Measurements from ENCODE around the gene B4GALNT3.
A peak's percentile ranks its signal among the peaks of the same experiment; 100 is the strongest.

Gene B4GALNT3

DNA sequence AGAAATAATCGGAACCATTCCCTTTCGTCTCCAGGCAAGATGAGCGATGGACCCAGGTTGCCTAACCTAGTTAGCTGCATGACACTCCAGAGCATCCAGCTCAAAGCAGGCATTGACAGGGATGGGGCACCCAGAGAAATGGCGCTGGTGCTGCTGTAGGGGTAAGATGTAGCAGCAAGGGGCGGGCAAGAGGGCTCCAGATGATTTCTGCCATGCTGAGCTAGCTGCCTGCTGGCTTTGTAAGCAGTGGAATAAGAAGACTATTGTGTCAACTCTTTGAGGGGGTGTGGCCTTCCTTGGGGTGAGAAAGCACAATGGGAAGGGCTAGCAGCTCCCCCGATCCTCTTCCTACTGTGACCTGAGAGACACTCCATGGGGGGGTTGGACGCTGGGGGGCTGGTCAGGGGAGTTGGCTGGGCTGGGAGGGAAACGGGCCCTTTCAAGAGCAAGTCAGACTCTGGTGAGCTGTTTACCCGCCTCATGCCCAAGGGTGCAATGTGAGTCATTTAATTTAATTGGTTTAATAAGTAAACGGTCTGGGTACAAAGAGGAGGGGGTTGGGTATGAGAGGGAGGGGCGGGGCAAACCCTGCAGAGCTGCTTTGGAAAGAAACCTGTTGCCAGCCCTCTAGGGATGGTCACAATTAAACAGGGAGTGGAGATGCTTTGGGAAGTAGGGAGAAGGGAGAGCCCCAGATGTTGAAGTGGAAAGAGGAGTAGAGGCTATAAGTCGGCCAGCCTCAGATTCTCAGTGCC lies 50.5 kb downstream of the B4GALNT3 start:
- peak; percentile 31 for DNase-seq

DNA sequence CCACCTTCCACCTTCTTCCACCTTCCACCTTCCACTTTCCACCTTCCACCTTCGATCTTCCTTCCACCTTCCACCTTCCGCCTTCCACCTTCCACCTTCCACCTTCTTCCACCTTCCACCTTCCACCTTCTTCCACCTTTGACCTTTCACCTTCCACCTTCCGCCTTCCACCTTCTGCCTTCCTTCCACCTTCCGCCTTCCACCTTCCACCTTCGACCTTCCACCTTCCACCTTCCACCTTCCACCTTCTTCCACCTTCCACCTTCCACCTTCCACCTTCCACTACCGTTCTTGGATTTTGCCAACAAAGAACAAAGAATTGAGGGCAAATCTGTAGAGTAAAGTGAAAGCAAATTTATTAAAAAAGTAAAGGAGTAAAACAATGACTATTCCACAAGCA lies 53.2 kb downstream of the B4GALNT3 start:
- DNase-seq: no peak

- DNase-seq: no peak
Measured at GRCh38 chr12:513446-513845, 53.7 kb downstream of the B4GALNT3 start.

- DNase-seq: no peak
Measured at GRCh38 chr12:517538-517937, 57.8 kb downstream of the B4GALNT3 start.

GRCh38 chr12:520119-520518 lies 60.4 kb downstream of the B4GALNT3 start:
- no peak for DNase-seq

GRCh38 chr12:522692-523378 lies 63.1 kb downstream of the B4GALNT3 start:
- DNase-seq: no peak

GRCh38 chr12:524167-524951 lies 64.6 kb downstream of the B4GALNT3 start:
- DNase-seq: no peak

DNA sequence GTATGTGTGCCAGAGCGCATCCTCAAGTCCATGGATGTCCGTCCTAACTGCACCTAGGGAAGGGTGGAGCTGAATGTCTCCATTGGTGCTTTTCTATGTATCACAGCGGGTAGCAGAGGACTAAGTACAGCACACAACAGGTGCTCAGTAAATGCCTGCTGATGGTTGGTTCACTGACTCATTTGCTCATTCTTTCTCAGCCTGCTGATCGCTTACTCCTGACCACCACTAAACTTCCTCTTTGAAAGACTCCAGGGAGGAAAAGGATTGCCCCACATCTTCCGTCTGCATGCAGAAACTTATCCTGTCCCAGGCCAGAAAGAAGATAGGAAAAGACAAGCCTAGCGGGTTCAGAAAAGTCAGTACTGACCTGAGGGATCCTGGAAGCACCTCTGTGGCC lies 66.3 kb downstream of the B4GALNT3 start:
- DNase-seq: no peak

DNA sequence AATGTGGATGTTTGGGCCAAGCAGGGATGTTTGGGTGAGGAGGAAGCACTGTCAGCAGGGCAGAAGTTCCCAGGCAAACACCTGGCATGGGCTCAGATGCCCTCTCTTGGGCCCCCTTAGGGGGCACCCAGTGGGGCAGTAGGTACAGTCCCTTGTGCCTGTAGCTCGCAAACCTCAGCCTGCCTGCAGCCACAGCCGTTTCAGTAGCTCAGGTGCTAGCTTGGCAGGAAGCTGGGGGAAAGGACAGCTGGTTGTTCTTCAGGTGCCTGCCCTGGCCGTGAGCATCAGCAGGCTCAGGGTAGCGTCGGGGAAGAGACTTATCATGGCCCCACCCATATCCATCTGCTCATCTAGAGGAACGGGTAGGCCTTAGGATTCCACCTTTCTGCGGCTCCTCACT lies 67.5 kb downstream of the B4GALNT3 start:
- no peak for DNase-seq

DNA sequence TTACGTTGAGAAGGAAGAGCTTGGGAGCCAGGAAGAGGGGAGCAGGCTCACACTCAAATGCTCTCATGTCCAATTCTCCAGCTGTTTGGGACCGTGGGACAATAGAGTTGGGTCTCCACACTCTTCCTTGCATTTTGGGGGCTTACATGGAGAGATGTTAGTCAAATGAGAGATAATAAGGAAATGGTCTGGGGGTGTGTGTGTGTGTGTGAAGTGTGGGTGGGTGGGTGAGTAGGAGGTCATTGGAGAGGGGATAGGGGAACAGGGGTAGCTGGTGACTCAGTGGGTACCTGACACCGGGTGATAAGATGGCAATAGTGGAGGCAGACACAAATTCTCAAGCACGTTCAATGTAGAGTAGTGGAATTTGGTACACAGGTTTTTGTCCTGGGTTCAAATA lies 68.0 kb downstream of the B4GALNT3 start:
- DNase-seq: no peak

GRCh38 chr12:530308-530707 lies 70.6 kb downstream of the B4GALNT3 start:
- no peak for DNase-seq

GRCh38 chr12:530821-531220 lies 71.1 kb downstream of the B4GALNT3 start:
- DNase-seq: no peak

- DNase-seq: no peak
Measured at GRCh38 chr12:531951-532585, 72.3 kb downstream of the B4GALNT3 start.

DNA sequence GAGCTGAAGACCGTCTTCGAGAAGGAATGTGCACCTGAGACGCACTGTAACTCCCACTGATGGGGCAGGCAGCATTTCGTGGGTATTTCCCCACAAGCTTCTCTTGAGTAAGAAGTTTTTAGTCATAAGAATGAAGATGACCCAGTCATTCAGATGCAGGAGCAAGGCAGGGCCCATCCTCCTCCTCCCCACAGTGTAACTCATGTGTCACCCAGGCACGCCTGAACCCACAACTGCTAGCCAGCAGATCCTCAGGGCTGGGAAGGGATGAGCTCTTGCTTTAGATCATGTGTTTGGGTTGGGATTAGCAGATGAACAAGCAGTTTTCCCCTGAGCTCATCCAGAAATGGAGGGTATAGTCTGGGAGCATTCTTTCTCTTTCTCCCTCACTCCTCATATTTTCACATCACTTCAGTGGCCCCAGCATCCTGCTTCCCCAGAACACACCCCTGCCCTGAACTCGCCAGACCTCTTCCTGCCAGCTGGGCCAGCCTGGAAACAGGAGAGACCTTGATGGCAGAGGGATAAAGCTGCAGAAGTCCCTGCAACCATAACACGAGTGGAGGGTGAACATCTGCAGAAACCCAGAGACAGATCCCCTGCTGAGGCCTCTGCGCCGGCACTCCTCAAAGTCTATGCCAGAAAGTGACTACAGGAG lies 73.3 kb downstream of the B4GALNT3 start:
- no peak for DNase-seq

DNA sequence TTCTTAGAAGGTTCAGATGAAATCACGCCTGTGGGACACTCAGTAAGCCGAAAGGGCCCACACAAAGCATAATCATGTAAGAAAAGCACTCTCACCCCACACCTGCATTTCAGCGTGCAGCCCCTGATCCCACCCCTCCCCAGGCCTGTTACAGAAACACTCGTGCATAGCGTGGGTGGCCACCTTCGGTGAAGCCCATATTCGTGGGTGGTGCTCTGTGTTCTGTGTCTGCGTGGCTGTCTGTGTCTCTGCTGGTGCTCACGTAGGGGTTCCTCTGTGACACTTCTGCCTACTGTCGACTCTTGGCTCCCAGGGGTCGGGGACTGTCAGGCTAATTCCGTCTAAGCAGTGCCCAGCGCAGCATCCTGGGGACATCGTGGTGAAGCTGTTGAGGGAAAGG lies 74.0 kb downstream of the B4GALNT3 start:
- no peak for DNase-seq

DNA sequence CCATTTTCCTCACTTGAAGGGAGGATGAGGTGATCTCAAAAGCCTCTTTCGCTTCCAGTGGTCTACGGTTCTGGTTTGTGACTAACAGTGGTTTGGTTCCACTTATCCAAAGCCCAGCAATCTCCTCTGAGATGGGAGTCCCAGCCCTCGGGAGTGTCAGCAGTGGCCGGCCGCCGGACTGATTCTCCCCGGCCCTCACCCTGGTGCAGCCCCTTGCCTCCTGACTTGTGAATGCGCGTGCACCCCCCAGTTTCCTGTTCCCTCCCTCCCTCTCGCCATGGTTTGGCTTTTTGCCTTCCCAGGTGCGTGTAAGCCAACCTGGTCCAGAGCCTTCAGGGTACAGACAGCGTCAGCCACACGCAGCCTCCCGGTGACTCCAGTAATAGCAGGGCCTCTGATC lies 74.5 kb downstream of the B4GALNT3 start:
- DNase-seq: no peak

- no peak for DNase-seq
Measured at GRCh38 chr12:535396-535795, 75.7 kb downstream of the B4GALNT3 start.

DNA sequence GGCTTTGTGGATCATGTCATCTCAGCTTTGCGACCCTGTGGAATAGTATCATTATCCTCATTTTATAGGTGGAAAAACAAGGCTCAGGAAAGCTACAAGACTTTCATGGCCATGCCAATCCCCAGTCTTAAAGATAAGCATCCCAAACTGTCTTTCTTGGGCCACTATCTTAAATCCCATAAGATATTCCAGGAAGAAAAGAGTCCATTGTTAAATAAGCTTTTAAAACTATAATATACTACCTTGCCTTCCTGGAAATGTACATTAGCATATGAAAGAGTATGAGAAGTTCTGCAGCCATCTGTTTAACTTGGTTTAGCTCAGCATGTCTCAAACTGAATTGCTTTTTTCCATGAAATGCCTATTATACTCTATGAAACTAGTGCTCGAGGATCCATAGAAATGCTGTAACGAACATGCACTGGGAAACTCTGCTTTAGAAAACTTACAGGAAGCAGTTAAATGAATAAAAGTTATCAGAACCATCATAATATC lies 77.1 kb downstream of the B4GALNT3 start:
- DNase-seq: no peak

- DNase-seq: no peak
Measured at GRCh38 chr12:537772-538171, 78.0 kb downstream of the B4GALNT3 start.

DNA sequence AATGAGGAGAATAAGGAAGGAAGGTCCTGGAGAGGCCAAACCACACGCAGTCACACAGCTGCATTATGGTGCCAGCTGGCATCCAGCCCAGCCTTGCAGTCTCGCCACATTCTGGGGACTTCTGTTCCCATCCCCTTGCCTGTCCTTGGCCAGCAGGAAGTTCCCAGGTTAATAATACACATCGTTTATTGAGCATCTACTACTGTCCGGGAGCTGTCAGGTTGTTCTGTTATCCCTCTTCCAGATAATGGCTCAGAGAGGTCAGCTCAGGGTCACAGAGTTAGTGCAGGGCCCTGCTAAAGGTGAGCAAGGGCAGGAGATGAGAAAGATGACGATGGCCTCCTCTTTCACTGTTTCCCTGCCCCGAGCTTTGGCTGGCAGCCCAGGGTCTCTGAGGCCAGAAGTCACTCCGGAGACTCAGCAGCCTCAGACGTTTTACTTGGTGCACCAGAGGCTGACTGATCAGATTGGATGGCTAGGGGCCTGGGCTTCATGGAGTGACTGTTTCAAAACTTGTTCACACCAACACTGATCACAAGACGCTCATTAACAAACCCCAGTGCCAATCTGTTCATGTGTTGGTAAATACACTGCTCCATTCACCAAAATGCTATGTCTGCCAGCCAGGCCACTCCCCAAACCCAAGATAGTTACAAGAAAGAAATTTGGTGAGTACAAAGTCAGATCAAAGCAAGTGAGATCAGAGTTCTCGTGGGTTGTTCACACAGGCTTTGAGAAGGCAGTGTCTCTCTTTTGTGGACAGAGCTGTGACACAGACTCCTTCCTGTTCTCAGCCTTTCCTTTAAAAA lies 79.2 kb downstream of the B4GALNT3 start:
- no peak for DNase-seq

GRCh38 chr12:539540-540310 lies 80.0 kb downstream of the B4GALNT3 start:
- DNase-seq: no peak

Measured in NCI-H1048 (cell line).